Activated CD4-positive, CD25-positive, alpha-beta regulatory T cell (primary cell): ENCODE measurements around the gene RHD.
"Not testable (repeated sequence)": the region's sequence is repeated elsewhere in the genome, so short reads cannot be mapped to it uniquely, and the experiment has no call there.

Experiments
- DNase-seq, 4 experiments: peaks; one replicate each; lab custom pipeline; 2025; lab: John Stamatoyannopoulos, UW

The RHD gene

DNA sequence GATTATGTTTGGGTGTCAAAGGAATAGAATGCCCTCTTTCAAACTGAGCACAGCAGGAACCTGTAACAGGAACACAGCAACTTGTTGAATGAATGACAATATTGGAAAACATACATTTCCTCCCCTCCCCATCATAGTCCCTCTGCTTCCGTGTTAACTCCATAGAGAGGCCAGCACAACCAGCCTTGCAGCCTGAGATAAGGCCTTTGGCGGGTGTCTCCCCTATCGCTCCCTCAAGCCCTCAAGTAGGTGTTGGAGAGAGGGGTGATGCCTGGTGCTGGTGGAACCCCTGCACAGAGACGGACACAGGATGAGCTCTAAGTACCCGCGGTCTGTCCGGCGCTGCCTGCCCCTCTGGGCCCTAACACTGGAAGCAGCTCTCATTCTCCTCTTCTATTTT lies at the start of gene RHD:
Gene RHD (plus strand): TSS at position 272 of the 400 bp plus-strand sequence. CDS start 39 bp downstream, at position 311.
- not testable (repeated sequence) for DNase-seq

DNA sequence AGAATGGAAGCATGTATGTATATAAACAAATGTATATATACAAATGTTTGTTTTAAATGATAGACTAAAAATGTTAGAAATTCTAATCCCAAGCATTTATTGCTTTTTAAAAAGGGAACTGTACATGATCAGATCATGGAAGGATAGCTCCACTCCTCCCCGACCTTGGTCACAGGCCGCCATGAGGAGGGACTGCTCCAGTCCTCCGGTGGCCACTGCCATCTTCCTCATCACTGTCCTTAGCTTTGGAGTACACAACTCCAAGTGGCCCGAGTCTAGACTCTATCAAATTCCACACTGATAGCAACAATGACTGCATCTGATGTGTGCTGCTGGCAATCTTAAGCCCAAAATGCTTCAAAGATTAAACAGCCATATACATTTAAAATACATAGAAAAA lies 49.7 kb upstream of the RHD start:
- DNase-seq, result no peak

DNA sequence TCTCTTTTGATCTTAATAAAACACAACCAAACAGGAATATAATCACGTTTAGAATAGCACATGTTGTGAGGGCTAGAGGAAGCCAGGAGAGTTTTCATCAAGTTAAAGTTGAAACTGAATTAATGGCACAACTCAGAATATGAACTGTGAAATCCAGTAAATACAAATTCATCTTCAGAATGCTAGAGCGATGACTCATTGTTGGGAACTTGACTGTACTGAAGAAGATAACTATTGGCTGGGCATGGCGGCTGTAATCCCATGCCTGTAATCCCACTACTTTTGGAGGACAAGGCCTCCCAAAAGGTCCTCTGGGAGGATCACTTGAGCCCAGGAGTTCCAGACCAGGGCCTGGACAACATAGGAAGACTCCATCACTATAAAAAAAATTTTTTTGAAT lies 48.8 kb upstream of the RHD start:
- no peak for DNase-seq

DNA sequence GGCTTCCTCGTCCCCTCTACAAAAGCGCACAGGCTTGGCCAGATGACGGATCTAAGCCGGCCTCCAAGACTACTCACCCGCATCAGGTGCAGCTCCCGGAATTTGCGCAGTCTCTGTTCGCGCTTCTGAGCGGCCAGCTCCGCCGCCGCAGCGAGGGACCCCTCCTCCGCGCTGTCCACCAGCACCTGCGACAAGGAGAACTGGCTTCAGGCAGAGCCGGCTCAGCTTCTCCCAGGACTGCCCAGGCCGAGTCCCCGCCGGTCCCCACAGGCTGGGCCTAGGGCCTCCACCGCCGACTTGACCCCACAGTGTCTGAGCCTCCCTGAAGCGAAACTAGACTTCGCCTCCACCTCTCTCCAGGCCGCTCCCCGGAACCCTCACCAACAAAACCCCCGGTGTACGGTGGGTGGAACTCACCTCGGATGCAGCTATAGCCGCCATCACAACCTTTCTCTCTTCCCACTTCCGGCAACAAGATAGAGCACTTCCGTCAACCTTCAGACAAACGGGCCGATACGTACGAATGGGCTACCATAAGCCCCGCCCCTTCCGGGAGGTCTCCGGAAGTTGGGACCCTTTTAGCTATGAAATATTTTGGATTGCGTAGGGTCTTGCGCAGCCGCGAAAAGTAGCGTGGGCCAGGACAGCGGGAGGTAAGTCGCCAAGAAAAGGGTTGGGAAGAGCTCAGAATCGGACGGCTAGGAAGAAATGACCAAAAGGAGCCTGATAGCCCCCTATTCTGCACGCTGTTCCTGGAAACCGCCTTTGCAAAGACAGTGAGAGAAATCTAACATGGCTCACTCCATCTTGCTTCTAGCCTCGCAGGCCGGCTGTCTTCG lies 40.1 kb upstream of the RHD start, which contains the start of gene SYF2:
Gene SYF2 (minus strand): TSS at position 476 of the 839 bp plus-strand sequence. CDS start 35 bp downstream, at position 441.
- peak; percentile 71 to 90 (median 82) for DNase-seq

DNA sequence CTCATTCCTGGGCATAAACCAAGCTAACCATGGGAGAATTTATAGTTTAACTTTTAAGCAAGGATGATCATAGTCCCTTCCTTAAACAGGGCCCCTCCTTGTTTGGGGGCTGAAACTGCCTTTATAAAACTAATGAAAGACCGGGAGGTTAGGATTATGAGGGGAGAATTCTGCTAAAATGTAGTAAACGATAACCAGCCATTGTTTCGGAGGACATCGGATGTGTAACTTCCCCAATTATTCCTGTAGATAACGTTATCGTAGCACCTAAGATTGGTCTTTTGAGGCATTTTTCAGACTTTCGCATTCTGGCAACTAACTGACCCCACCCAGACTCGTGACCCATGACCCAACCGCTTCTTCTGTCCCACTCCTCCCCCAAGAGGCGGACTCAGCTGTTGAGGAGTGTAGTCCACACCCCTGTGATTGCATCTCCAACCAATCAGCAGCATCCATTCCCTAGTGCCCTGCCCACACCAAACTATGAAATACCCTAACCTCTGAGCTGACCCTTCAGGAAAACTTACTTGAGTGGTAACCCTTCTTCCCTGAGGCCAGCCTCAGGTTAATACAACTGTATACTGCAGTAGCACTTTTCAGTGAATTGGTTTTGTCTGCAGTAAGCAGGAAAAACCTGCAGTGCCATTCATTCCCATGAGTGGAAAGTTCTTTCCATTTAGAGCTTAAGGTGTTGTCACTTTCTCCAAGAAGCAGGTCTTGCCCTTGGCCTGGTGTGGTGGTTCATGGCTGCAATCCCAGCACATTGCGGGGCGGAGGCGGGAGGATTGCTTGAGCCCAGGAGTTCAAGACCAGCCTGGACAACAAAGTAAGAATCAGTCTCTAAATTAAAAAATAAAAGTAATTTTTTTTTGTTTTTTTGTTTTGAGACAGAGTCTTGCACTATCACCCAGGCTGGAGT lies 39.2 kb upstream of the RHD start:
- DNase-seq, result peak in 3 of 4 experiments; percentile 16 to 24 (median 17)

DNA sequence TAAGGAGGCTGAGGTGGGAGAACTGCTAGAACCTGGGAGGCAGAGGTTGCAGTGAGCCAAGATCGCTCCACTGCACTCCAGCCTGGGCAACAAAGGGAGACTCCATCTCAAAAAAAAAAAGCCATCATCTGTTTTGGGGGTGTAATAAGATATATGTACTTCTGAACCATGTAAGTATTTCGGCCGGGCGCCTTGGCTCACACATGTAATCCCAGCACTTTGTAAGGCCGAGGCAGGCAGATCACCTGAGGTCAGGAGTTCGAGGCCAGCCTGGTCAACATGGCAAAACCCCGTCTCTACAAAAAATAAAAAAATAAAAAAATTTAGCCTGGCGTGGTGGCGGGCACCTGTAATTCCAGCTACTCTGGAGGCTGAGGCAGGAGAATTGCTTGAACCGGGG lies 36.9 kb upstream of the RHD start:
- not testable (repeated sequence) for DNase-seq

DNA sequence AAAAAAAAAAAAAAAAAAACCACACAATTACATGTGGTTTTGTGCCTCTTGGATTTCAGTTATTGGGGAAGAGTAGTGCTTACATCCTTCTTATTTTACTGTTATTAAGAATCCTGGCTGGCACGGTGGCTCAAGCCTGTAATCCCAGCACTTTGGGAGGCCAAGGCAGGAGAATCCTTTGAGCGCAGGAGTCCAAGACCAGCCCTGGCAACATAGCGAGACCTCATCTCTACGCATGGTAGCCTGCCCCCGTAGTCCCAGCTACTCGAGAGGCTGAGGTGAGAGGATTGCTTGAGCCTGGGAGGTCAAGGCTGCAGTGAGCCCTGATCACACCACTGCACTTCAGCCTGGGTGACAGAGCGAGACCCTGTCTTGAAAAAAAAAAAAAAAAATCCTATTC lies 36.0 kb upstream of the RHD start:
- not testable (repeated sequence) for DNase-seq

DNA sequence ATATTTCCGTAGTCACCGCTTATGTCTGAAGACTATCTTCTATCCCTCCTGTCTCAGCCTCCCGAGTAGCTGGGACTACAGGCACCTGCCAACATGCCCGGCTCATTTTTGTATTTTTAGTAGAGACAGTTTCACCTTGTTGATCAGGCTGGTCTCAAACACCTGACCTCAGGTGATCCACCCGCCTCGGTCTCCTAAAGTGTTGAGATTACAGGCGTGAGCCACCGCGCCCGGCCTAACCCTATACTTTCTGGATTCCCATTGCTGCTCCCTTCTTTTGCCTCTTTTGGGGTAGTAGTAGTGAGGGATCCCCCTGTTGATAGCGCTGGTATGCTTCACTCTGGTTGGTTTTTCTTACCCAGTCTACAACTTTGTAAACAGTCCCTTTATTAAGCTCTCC lies 34.3 kb upstream of the RHD start:
- DNase-seq, result no peak

DNA sequence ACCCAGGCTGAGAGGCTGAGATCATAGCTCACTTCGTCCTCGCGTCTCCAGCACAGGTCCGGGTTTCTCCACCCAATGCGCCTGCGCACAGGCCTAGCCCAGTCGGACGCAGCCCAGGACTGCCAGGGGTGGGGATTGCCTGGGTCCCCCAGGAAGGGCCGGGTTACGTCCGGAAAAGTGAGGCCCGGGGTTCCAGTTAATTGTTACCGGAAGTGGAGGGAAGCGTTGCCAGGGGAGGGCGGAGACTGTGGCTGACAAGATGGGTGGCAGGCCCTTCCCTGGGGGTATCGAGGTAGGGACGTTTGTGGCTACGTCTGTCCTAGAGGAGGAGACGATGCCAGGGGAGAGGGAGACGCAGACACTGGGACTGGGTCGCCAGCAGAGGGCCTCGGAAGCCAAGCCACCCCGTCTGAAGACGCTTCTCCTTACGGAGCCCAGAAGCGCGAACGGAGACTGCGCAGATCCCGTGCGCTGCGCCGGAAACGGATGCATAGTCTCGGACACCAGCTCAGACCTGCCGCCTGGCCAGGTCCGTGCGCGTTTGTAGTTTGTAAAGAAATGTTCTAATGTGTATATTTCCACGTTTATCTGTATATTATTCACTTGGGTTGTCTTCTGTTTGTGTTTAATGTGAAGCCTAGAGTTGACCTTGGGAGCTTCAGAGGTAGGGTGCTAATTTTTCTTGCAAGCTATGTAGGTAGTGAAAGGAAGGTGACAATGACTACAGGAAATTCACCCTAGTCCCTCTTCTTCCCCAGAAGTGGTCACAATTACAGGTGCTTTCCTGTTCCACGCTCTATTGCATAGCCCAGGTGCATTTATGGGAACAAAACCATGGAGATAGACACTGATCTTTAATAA lies 32.4 kb upstream of the RHD start:
- peak; percentile 57 to 79 (median 71) for DNase-seq

DNA sequence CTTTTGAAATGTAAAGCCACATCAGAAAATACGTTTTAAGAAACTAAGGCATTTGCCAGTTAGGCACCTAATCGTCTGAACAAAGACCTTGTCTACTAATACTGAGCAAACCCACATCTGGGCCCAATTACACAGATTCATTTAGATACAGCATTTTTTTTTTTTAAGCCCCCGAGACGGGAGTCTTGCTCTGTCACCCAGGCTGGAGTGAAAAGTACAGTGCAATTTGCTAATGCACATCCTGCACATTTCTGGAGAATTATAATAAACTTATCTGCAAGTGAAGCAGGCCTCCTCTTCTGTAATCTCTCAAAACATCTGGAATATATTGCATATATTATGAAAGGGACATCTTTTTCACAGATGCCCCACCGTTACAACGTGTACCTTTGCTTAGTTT lies 28.4 kb upstream of the RHD start:
- no peak for DNase-seq

DNA sequence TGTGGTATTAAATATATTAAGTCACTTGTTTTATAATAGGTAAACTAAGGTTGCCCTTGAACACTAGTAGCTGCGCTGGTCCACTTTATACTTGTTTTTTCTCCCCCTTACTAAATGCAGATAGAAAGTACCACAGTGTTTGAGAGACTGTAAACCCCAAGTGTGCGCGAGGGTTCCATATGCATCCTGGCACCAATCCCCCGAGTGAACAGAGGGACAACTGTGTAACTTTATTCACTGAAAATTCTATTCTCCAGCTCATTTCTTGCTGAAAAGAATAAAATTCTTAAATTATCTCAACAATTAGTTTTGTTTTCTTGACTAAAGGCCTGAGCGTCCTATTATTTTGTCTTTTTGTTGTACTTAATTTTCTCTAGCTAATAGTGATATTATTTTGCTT lies 26.9 kb upstream of the RHD start:
- no peak for DNase-seq

DNA sequence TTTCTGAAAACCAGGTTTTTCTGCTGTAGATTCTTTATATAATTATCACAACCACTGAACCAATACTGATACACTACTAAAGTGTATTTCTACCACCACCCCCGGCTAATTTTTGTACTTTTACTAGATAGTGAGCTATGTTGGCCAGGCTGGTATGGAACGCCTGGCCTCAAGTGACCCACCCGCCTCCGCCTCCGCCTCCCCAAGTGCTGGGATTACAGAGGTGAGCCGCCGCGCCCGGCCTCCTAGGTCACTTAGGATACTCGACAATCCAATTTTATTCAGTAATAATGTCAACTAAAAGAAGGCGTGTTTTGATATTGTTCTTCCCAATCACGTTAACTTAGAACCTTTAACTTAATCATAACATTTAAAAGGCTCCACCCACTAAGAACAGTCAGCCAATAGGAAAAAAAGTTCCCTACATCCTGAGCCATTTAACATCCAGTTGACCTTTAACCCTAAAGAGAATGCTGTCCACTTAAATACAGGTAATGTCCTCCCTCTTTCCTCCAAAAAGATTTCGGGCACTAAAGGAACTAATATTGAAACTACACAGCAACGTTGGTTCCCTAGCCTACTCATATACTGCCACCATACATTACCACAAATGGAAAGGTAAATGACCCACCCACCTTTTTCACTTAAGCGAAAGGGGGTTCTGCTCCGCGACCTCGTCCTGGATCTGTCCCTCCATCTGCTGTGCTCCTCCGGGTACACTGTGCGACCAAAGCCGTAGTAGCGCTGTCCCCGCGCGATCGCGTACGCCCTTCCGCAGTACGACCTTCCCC lies 26.3 kb upstream of the RHD start:
- DNase-seq, result no peak

DNA sequence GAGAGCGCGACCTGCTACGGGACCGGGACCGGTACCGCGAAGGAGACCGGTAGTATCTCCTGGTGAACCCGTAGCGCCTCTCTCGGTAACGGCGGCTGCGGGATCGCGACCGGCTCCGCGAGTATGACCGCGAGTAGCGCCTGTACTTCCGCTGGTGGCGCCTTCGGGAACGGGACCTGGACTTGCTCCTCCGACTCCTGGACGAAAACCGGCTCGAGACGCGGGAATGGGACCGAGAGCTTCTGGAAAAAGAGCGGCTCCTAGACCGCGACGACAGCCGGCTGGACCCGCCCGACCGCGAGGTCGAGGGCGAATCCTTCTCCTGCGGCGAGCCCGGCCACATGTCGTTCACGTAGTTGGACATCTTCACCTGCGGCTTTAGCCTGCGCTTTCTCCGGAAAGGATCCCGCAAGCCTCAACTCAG lies 25.7 kb upstream of the RHD start:
- peak in 1 of 4 experiments; percentile 20 for DNase-seq

DNA sequence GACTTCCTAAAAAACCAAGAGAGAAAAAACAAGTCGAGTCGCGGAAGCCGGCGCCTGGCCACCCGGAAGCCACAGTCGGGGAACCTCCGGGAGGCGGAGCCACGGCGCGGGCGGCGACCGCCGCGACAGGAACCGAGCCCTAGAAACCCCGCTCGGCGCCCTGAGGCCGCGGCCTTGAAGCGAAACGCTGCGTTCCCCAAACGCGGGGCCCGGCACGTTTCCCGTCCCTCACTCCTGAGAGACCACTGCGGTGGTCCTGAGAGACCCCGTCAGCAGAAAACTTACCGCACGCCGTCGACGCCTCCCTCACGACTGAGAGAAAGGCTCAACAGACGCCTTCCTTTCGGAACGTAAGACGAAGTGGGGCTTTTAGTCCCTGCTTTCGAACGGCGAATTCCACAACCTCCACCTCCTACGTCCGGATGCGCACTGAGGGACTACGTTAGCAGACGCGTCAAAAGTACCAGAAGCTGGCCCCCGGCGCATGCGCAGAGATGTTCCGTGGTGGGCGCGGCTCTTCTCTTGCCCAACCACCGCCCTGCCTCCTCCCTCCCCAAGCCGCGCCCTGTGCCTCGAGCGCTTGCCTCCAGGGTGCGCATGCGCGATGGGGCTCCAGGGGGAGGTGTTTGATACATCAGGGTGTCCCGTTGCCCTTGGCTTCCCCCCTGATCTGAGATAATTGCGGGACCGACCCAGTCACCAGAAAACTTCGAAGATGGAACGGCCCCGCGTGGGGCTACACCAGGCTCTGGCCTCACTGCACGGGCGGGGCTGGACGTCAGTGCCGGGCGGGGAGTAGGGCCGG lies 25.1 kb upstream of the RHD start, which contains the start of gene RSRP1:
Gene RSRP1 (minus strand): TSS at position 431 of the 805 bp plus-strand sequence. CDS start 491 bp downstream, outside the sequence.
- peak; percentile 99 to 100 (median 100) for DNase-seq

DNA sequence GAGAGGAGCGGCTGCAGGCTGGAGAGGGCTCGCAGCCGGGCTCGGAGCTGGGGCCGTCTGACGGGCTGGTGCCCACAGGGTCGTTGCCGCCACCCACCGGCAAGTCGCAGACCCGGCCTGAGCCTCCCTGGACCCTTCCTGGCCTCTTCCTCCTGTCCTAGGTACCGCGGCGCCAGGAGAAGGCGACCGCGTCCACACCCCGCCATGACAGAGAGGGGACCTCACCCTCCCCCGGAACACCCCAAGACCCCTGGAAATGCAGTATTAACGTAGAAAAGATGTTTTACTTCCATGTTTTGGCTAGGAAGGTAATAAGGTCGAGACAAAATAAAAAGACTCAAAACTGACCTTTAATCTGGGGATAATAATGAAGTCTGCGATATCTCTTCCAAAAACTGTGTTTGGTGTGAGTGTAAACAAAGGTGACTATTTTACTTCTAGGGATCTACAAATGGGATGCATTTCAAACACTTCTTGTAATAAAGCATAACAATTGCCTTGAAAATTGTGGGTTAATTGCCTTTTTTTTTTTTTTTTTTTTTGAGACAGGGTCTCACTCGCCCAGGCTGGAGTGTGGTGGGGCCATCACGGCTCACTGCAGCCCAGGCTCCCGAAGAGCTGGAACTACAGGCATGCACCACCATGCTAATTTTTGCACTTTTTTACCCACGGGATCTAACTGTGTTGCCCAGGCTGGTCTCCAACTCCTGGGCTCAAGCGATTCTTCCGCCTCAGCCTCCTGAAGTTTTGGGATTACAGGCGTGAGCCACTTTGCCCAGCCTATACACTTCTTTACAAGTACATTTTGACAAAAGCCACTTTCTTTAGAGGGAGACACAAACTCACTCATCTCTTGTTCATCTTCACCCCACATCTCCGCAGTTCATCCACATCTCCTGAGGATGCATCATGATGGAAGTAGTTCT lies 24.2 kb upstream of the RHD start:
- no peak for DNase-seq

DNA sequence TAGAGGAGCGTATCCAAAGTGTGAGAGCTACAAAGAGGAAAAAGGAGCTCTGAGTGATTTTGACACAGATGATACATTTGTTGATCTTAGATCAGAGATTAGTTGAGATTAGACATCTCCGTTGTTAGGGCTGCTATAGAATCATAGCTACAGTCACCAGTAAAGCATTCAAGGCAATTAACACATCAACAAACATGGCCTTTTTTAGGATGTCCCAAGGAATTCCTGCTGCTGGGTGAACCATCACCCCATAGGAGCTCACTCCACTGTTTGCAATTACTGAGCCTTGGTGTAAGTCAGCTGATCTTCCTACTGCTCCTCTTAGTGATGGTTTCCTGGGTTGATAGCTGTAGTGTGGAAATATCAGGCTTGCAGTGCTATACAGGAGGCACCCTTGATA lies 18.4 kb upstream of the RHD start:
- DNase-seq, result no peak

DNA sequence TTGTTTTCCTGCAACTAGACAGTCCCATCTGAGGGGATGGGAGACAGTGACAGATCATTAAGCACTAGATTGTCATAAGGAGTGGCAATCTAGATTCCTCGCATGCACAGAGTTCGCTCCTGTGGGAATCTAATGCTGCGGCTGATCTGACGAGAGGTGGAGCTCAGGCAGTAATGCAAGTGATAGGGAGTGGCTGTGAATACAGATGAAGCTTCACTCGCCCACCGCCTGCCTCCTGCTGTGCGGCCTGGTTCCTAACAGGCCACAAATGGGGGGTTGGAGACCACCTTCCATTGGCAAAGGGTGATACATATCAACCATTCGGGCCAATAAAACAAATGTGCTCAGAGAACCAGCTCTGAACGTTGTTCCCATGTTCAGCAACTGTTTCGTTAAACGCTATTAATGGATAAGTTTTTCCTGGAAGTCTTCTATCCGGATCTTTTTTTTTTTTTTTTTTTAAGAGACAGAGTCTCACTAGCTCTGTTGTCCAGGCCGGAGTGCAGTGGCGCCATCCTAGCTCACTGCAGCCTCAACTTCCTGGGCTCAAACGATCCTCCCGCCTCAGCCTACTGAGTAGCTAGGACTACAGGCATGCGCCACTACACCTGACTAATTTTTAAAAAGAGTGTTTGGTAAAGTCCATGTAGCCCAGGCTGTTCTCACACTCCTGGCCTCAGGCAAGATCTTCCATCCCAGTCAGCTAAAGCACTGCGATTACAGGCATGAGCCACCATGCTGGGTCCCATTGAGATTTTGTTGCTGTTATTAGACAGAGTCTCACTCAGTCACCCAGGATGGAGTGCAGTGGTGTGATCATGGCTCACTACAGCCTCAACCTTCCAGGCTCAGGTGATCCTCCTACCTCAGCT lies 16.4 kb upstream of the RHD start:
- DNase-seq, result no peak

DNA sequence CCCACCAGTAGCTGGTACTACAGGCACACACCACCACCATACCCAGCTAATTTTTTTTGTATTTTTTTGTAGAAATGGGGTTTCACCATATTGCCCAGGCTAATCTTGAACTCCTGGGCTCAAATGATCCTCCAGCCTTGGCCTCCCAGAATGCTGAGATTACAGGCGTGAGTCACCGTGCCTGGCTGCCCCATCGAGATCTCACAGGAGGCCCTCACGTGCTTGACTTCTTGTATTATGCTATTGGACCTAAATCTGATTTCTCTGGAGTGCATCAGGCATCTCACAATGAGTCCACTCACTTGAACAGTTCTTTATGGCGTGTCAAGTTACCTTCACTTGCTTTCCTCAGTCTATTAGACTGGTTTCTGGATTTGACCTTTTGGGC lies 15.7 kb upstream of the RHD start:
- DNase-seq, result no peak
